H9 (cell line): Measurements from ENCODE around the gene NIFK. TPM values are rescaled to one million over a fixed set of nuclear protein-coding genes. Genes with fewer than 3 reads are reported as not detected.

Experiments
- DNase-seq: peaks from one replicate; pipeline ENCODE4 v3.0.0-alpha.2; 2017
- H2AFZ ChIP-seq: one replicate; pipeline ENCODE4 v1.6.1; 2013; ENCODE audit warnings: mild to moderate bottlenecking, low read length, control low read depth, moderate library complexity
- H2AK5ac ChIP-seq: 2 replicates; pipeline ENCODE4 v1.6.1; 2013; ENCODE audit warnings: low read length, control low read depth, mixed read lengths; ENCODE audit not compliant: insufficient read length
- H2BK120ac ChIP-seq: one replicate; pipeline ENCODE4 v1.6.1; 2013; ENCODE audit warnings: low read depth, mild to moderate bottlenecking, low read length, control low read depth, inconsistent platforms; ENCODE audit not compliant: poor library complexity, severe bottlenecking
- H2BK12ac ChIP-seq: 2 replicates; pipeline ENCODE4 v1.6.1; 2013; ENCODE audit warnings: low read length, control low read depth, mixed read lengths, low read depth; ENCODE audit not compliant: insufficient read length
- H2BK15ac ChIP-seq: 2 replicates; pipeline ENCODE4 v1.6.1; 2013; ENCODE audit warnings: low read depth, low read length, control low read depth
- H2BK20ac ChIP-seq: one replicate; pipeline ENCODE4 v1.6.1; 2013; ENCODE audit warnings: low read depth, mild to moderate bottlenecking, low read length, control low read depth, inconsistent platforms; ENCODE audit not compliant: poor library complexity, severe bottlenecking
- H2BK5ac ChIP-seq: 2 replicates; pipeline ENCODE4 v1.6.1; 2013; ENCODE audit warnings: low read length, control low read depth, mixed read lengths; ENCODE audit not compliant: insufficient read length
- H3K14ac ChIP-seq: 2 replicates; pipeline ENCODE4 v1.6.1; 2013; ENCODE audit warnings: low read length, control low read depth; ENCODE audit not compliant: insufficient read depth
- H3K18ac ChIP-seq: 2 replicates; pipeline ENCODE4 v1.6.1; 2013; ENCODE audit warnings: low read depth, mild to moderate bottlenecking, mixed read lengths, low read length, control low read depth; ENCODE audit not compliant: insufficient read length
- H3K23ac ChIP-seq: 2 replicates; pipeline ENCODE4 v1.6.1; 2013; ENCODE audit warnings: low read length, control low read depth, mixed read lengths, low read depth; ENCODE audit not compliant: insufficient read length
- H3K23me2 ChIP-seq: 2 replicates; pipeline ENCODE4 v1.6.1; 2013; ENCODE audit warnings: low read depth, mild to moderate bottlenecking, mixed read lengths, low read length, control low read depth; ENCODE audit not compliant: insufficient read length, poor library complexity, severe bottlenecking
- H3K27ac ChIP-seq: 2 replicates; pipeline ENCODE4 v1.5.1; 2013; ENCODE audit warnings: low read length, control low read depth, mixed read lengths, low read depth; ENCODE audit not compliant: insufficient read length
- H3K27me3 ChIP-seq: 2 replicates; pipeline ENCODE4 v1.6.1; 2013; ENCODE audit warnings: low read length, control low read depth, inconsistent platforms; ENCODE audit not compliant: insufficient read depth
- H3K4ac ChIP-seq: 2 replicates; pipeline ENCODE4 v1.6.1; 2013; ENCODE audit warnings: low read depth, mild to moderate bottlenecking, control low read depth, inconsistent platforms, low read length, moderate library complexity
- H3K4me1 ChIP-seq: 2 replicates; pipeline ENCODE4 v1.6.1; 2013; ENCODE audit warnings: low read length, control low read depth, inconsistent platforms; ENCODE audit not compliant: insufficient read depth
- H3K4me2 ChIP-seq: 2 replicates; pipeline ENCODE4 v1.6.1; 2013; ENCODE audit warnings: low read length, control low read depth, mixed read lengths; ENCODE audit not compliant: insufficient read length, insufficient read depth
- H3K56ac ChIP-seq: 2 replicates; pipeline ENCODE4 v1.6.1; 2013; ENCODE audit warnings: low read depth, mild to moderate bottlenecking, mixed read lengths, low read length, control low read depth; ENCODE audit not compliant: insufficient read length
- H3K79me1 ChIP-seq: 2 replicates; pipeline ENCODE4 v1.6.1; 2013; ENCODE audit warnings: low read depth, mild to moderate bottlenecking, moderate library complexity, low read length, control low read depth, inconsistent platforms; ENCODE audit not compliant: insufficient read depth, poor library complexity, severe bottlenecking
- H3K79me2 ChIP-seq: 2 replicates; pipeline ENCODE4 v1.6.1; 2013; ENCODE audit warnings: low read length, control low read depth, inconsistent platforms; ENCODE audit not compliant: insufficient read depth
- H3K9ac ChIP-seq: 2 replicates; pipeline ENCODE4 v1.6.1; 2013; ENCODE audit warnings: low read length, control low read depth, mixed read lengths; ENCODE audit not compliant: insufficient read length; ENCODE audit errors: extremely low read depth
- H3K9me3 ChIP-seq: one replicate; pipeline ENCODE4 v1.6.1; 2013; ENCODE audit warnings: low read depth, low read length, inconsistent platforms; ENCODE audit not compliant: control insufficient read depth
- H3T11ph ChIP-seq: one replicate; pipeline ENCODE4 v1.6.1; 2013; ENCODE audit warnings: mild to moderate bottlenecking, low read length, control low read depth, inconsistent platforms
- H4K20me1 ChIP-seq: one replicate; pipeline ENCODE4 v1.6.1; 2013; ENCODE audit not compliant: control insufficient read depth, insufficient read length, insufficient read depth
- H4K5ac ChIP-seq: 2 replicates; pipeline ENCODE4 v1.6.1; 2013; ENCODE audit warnings: low read depth, mild to moderate bottlenecking, mixed read lengths, low read length, control low read depth; ENCODE audit not compliant: insufficient read length
- H4K8ac ChIP-seq: replicated peaks from 2 replicates; pipeline ENCODE4 v1.6.1; 2013; ENCODE audit warnings: low read length, control low read depth, mixed read lengths, low read depth; ENCODE audit not compliant: insufficient read length
- H4K91ac ChIP-seq: 2 replicates; pipeline ENCODE4 v1.6.1; 2013; ENCODE audit warnings: low read depth, mild to moderate bottlenecking, moderate library complexity, mixed read lengths, low read length, control low read depth; ENCODE audit not compliant: insufficient read length
- H3K27ac Mint-ChIP-seq, 3 experiments: 2 replicates in 2 of 3; 3 replicates in 1 of 3; pipeline ENCODE4 v1.8.0; 2020 to 2021; ENCODE audit warnings: mixed read lengths in 3 of 3, mild to moderate bottlenecking in 1 of 3, moderate library complexity in 1 of 3
- H3K27me3 Mint-ChIP-seq: 2 replicates; pipeline ENCODE4 v1.8.0; 2021; ENCODE audit warnings: low read depth, mild to moderate bottlenecking, moderate library complexity, mixed read lengths
- H3K36me3 Mint-ChIP-seq, 3 experiments: 2 replicates in 2 of 3; 3 replicates in 1 of 3; pipeline ENCODE4 v1.8.0; 2020 to 2021; ENCODE audit warnings: low read depth in 3 of 3, mixed read lengths in 3 of 3; ENCODE audit not compliant: insufficient read depth in 1 of 3
- H3K4me1 Mint-ChIP-seq, 2 experiments: 2 replicates each; pipeline ENCODE4 v1.8.0; 2020; ENCODE audit warnings: mixed read lengths in 2 of 2
- H3K4me3 Mint-ChIP-seq, 2 experiments: 2 replicates in 1 of 2; 3 replicates in 1 of 2; pipeline ENCODE4 v1.8.0; 2020 to 2021; ENCODE audit warnings: mild to moderate bottlenecking in 2 of 2, mixed read lengths in 2 of 2, moderate library complexity in 1 of 2
- H3K9me3 Mint-ChIP-seq, 2 experiments: 2 replicates in 1 of 2; 3 replicates in 1 of 2; pipeline ENCODE4 v1.8.0; 2020; ENCODE audit warnings: mild to moderate bottlenecking in 2 of 2, mixed read lengths in 2 of 2, moderate library complexity in 1 of 2
- WGBS: extraction: QIAGEN DNeasy Blood & Tissue Kit; methylation state at CpG from one replicate; pipeline ENCODE4 v1.1.7; 2013; ENCODE audit warnings: missing lambda C conversion rate, low lambda C conversion rate, mixed read lengths; ENCODE audit not compliant: insufficient read length; ENCODE audit errors: extremely low coverage; 5-methylcytosine and 5-hydroxymethylcytosine counted together
- total RNA-seq: library from RNA; stranded (reverse); gene quantifications from 2 replicates; pipeline ENCODE4 v1.2.1, GENCODE V29; 2021
- TF ChIP-seq, protein P1 (sequence below): fragments of 200-600 bp; sonication (generic); conservative IDR thresholded peaks from 3 replicates; pipeline ENCODE4 v1.8.0; 2021; ENCODE audit warnings: antibody characterized with exemption, mild to moderate bottlenecking

NIFK gene
- total RNA-seq, 1 experiment from 2014 or later, result 180 TPM

DNA sequence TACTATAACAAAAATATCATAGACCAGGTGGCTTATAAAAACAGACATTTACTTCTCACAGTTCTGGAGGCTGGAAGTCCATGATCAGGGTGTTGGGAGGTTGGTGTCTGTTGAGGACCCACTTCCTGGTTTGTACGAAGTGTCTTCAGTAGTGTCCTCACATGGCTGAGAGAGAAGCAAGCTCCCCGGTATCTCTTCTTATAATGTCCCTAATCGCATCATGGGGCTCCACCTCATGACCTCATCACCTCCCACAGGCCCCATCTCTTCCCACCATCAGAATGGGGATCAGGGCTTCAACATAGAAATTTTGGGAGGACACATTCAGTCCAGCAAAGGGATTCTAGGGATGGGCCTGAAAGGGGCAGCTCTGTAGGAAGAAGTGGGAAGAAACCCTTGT is 4.8 kb upstream of the NIFK start:
- Histone ChIP-seq H4K91ac (no peak overlapping the region), H2BK20ac (no peak overlapping the region), H3K4me2 (no peak overlapping the region), H3K9me3 (no peaks in the 10 kb centered on the region), H3K14ac (no peak overlapping the region), H3K4ac (no peak overlapping the region), H3K56ac (no peak overlapping the region), H2BK12ac (no peak overlapping the region), H2BK5ac (no peak overlapping the region), H2AFZ (no peak overlapping the region), H3K18ac (no peak overlapping the region), H4K20me1 (no peaks in the 10 kb centered on the region), H3K27ac (no peak overlapping the region), H2BK120ac (no peak overlapping the region), H3K27me3 (no peaks in the 10 kb centered on the region), H2BK15ac (no peak overlapping the region), H2AK5ac (no peak overlapping the region), H4K8ac (no peak overlapping the region), H3K23me2 (no peaks in the 10 kb centered on the region), H3K23ac (no peak overlapping the region), H4K5ac (no peak overlapping the region), H3K79me2 (peaks cover 2% of the 10 kb centered on the region), H3T11ph (no peak overlapping the region), H3K79me1 (no peaks in the 10 kb centered on the region), H3K9ac (no peak overlapping the region), H3K4me1 (no peaks in the 10 kb centered on the region)
- TF ChIP-seq, protein P1, sequence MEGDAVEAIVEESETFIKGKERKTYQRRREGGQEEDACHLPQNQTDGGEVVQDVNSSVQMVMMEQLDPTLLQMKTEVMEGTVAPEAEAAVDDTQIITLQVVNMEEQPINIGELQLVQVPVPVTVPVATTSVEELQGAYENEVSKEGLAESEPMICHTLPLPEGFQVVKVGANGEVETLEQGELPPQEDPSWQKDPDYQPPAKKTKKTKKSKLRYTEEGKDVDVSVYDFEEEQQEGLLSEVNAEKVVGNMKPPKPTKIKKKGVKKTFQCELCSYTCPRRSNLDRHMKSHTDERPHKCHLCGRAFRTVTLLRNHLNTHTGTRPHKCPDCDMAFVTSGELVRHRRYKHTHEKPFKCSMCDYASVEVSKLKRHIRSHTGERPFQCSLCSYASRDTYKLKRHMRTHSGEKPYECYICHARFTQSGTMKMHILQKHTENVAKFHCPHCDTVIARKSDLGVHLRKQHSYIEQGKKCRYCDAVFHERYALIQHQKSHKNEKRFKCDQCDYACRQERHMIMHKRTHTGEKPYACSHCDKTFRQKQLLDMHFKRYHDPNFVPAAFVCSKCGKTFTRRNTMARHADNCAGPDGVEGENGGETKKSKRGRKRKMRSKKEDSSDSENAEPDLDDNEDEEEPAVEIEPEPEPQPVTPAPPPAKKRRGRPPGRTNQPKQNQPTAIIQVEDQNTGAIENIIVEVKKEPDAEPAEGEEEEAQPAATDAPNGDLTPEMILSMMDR, result no peak
- Mint-ChIP-seq H3K4me3 (no peak overlapping the region), H3K36me3 (peaks cover 0 to 2% (median 0%) of the 10 kb centered on the region in 3 experiments; a peak in 2 of 7 replicates), H3K9me3 (no peaks in the 10 kb centered on the region), H3K4me1 (peaks cover 3 to 7% of the 10 kb centered on the region in 2 experiments; a peak in 2 of 4 replicates), H3K27me3 (no peaks in the 10 kb centered on the region; the same call in none of the 2 replicates), H3K27ac (no peak overlapping the region)
- no peak for DNase-seq
- no CpG with 5 or more reads among the region's 3 CpGs for WGBS
